Astrocyte (in vitro differentiated cells and primary cell): ENCODE measurements around the gene TUBA4B. TPM values are rescaled to one million over a fixed set of nuclear protein-coding genes. Genes with fewer than 3 reads are reported as not detected.

Experiments used
- DNase-seq: peaks from one replicate; pipeline ENCODE4 v3.0.0-alpha.2; 2010; ENCODE audit warnings: low read depth
- FAIRE-seq: peaks from 2 replicates; lab custom pipeline; 2011; peaks lifted over from hg19 to GRCh38; lab: Jason Lieb, UNC
- H2AFZ ChIP-seq: 2 replicates; pipeline ENCODE4 v1.6.0; 2012; ENCODE audit warnings: low read depth, low read length, inconsistent platforms
- H3K27ac ChIP-seq: 2 replicates; pipeline ENCODE4 v1.5.1; 2011; ENCODE audit warnings: low read depth, low read length, inconsistent platforms
- H3K27me3 ChIP-seq: 2 replicates; pipeline ENCODE4 v1.6.0; 2011; ENCODE audit warnings: low read length, inconsistent platforms; ENCODE audit not compliant: insufficient read depth
- H3K36me3 ChIP-seq: 2 replicates; pipeline ENCODE4 v1.5.1; 2011; ENCODE audit warnings: low read length, inconsistent platforms; ENCODE audit not compliant: insufficient read depth
- H3K4me1 ChIP-seq: 2 replicates; pipeline ENCODE4 v1.5.1; 2011; ENCODE audit warnings: low read length, inconsistent platforms; ENCODE audit not compliant: insufficient read depth
- H3K4me2 ChIP-seq: 2 replicates; pipeline ENCODE4 v1.6.0; 2012; ENCODE audit warnings: low read length, inconsistent platforms
- H3K4me3 ChIP-seq: 2 replicates; pipeline ENCODE4 v1.5.1; 2011; ENCODE audit warnings: low read depth, mild to moderate bottlenecking, low read length, inconsistent platforms; ENCODE audit not compliant: insufficient read depth
- H3K79me2 ChIP-seq: 2 replicates; pipeline ENCODE4 v1.6.0; 2012; ENCODE audit warnings: mild to moderate bottlenecking, low read length, inconsistent platforms; ENCODE audit not compliant: insufficient read depth
- H3K9ac ChIP-seq: 2 replicates; pipeline ENCODE4 v1.6.0; 2012; ENCODE audit warnings: mild to moderate bottlenecking, low read length, inconsistent platforms
- H3K9me3 ChIP-seq: 2 replicates; pipeline ENCODE4 v1.5.1; 2012; ENCODE audit warnings: low read depth, mild to moderate bottlenecking, low read length, inconsistent platforms; ENCODE audit not compliant: insufficient read depth
- H4K20me1 ChIP-seq: 2 replicates; pipeline ENCODE4 v1.6.0; 2012; ENCODE audit warnings: low read length, inconsistent platforms; ENCODE audit not compliant: insufficient read depth
- H3K27ac Mint-ChIP-seq: one replicate; pipeline ENCODE4 v1.8.0; 2021; ENCODE audit warnings: mild to moderate bottlenecking, mixed read lengths; ENCODE audit not compliant: unreplicated experiment
- H3K27me3 Mint-ChIP-seq: one replicate; pipeline ENCODE4 v1.8.0; 2021; ENCODE audit warnings: low read depth, mixed read lengths; ENCODE audit not compliant: unreplicated experiment
- H3K36me3 Mint-ChIP-seq: one replicate; pipeline ENCODE4 v1.8.0; 2021; ENCODE audit warnings: low read depth, mixed read lengths; ENCODE audit not compliant: unreplicated experiment
- H3K4me1 Mint-ChIP-seq: one replicate; pipeline ENCODE4 v1.8.0; 2021; ENCODE audit warnings: low read depth, mixed read lengths; ENCODE audit not compliant: unreplicated experiment
- H3K4me3 Mint-ChIP-seq: one replicate; pipeline ENCODE4 v1.8.0; 2021; ENCODE audit warnings: mild to moderate bottlenecking, moderate library complexity, mixed read lengths; ENCODE audit not compliant: unreplicated experiment
- H3K9me3 Mint-ChIP-seq: one replicate; pipeline ENCODE4 v1.8.0; 2021; ENCODE audit warnings: mild to moderate bottlenecking, mixed read lengths; ENCODE audit not compliant: unreplicated experiment
- CTCF ChIP-seq: IDR thresholded peaks from 2 replicates; pipeline ENCODE4 v1.5.1; 2011; ENCODE audit warnings: low read depth, mild to moderate bottlenecking, inconsistent platforms, low read length, moderate library complexity; ENCODE audit not compliant: insufficient read depth
- EZH2 ChIP-seq: IDR thresholded peaks from 2 replicates; pipeline ENCODE4 v1.6.1; 2012; ENCODE audit warnings: mild to moderate bottlenecking, low read length, inconsistent platforms; ENCODE audit not compliant: insufficient read depth
- total RNA-seq: library from RNA; stranded (reverse); gene quantifications from 2 replicates; pipeline ENCODE4 v1.2.1, GENCODE V29; 2021

TUBA4B gene
- total RNA-seq, 1 donor from 2014 or later = not detected

DNA sequence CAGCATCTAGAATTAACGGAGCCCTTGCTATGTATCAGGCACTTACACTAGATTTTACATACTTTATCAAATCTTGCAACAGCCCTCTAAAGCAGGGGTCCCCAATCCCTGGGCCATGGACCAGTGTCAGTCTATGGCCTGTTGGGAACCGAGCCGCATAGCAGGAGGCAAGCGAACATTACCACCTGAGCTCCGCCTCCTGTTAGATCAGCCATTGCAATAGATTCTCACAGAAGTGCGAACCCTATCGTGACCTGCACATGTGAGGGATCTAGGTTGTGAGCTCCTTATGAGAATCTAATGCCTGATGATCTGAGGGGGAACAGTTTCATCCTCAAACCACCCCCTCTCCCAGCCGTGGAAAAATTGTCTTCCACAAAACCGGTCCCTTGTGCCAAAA is 39.6 kb downstream of the TUBA4B start:
- Histone ChIP-seq H3K4me2 (no peak overlapping the region), H3K79me2 (no peaks in the 10 kb centered on the region), H3K9me3 (no peaks in the 10 kb centered on the region), H3K36me3 (no peaks in the 10 kb centered on the region), H4K20me1 (no peaks in the 10 kb centered on the region), H3K4me3 (no peak overlapping the region), H3K27ac (no peak overlapping the region), H2AFZ (no peak overlapping the region), H3K9ac (no peak overlapping the region), H3K4me1 (peaks cover 19% of the 10 kb centered on the region), H3K27me3 (no peaks in the 10 kb centered on the region)
- H3K27me3 Mint-ChIP-seq = peaks cover 2% of the 10 kb centered on the region
- TF ChIP-seq EZH2 = no peak
- TF ChIP-seq CTCF = no peak
- H3K27ac Mint-ChIP-seq = no peak overlapping the region
- peak overlapping the region; percentile 20 for H3K4me3 Mint-ChIP-seq
- H3K36me3 Mint-ChIP-seq = peaks cover 8% of the 10 kb centered on the region
- DNase-seq (no peak), FAIRE-seq (no peak)
- peaks cover 3% of the 10 kb centered on the region for H3K4me1 Mint-ChIP-seq
- no peaks in the 10 kb centered on the region for H3K9me3 Mint-ChIP-seq

DNA sequence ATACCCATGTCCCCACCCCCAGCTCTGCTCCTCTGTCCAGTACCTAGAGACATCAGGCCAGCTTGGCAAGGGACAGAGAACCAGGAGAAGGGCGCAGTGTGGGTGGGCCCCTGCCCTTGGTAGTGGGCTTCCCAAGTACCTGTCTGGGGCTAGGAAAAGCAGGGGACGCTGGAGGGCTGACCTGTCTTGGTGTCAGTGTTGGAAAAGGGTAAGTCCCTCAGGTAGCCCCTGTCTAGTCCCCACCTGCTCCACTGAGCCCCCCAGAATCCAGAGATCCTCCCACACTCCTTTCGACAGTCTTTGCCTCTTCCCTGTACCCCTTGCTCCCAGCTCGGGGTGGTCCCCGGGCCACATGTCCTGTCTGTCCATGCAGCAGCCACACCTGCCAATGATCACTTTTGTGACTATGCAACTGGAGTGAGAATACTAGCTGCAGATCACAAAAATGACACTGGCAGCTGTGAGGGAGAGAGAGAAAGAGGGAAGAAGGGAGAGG is 40.7 kb downstream of the TUBA4B start:
- Histone ChIP-seq H3K9me3 (no peaks in the 10 kb centered on the region), H3K9ac (peak overlapping the region; percentile 77), H3K4me3 (no peak overlapping the region), H2AFZ (peak overlapping the region; percentile 95), H4K20me1 (no peaks in the 10 kb centered on the region), H3K79me2 (no peaks in the 10 kb centered on the region), H3K36me3 (no peaks in the 10 kb centered on the region), H3K4me1 (peaks cover 19% of the 10 kb centered on the region), H3K4me2 (peak overlapping the region; percentile 85), H3K27me3 (no peaks in the 10 kb centered on the region), H3K27ac (no peak overlapping the region)
- no peak for TF ChIP-seq CTCF
- TF ChIP-seq EZH2 = no peak
- Mint-ChIP-seq H3K27me3 (peaks cover 2% of the 10 kb centered on the region), H3K4me1 (peaks cover 2% of the 10 kb centered on the region), H3K4me3 (peak overlapping the region; percentile 75), H3K27ac (peak overlapping the region; percentile 56), H3K9me3 (no peaks in the 10 kb centered on the region), H3K36me3 (peaks cover 8% of the 10 kb centered on the region)
- FAIRE-seq (no peak), DNase-seq (no peak)
